Endothelial cell of umbilical vein (primary cell): Measurements from ENCODE around the gene NCS1. TPM values are rescaled to one million over a fixed set of nuclear protein-coding genes. Genes with fewer than 3 reads are reported as not detected.

Source experiments
- BruUV-seq: library from RNA; stranded (reverse); fragments of 400-500 nt; replicated peaks from 2 replicates; lab custom pipeline; 2021; lab: Mats Ljungman, UMichigan
- CTCF ChIA-PET: fragments of 300-600, 350-600 bp; sonication (Branson Sonifier 250); formaldehyde crosslinking; loops from one replicate; lab custom pipeline; 2021; ENCODE audit warnings: antibody characterized with exemption, inconsistent platforms; lab: Charles Lee
- POLR2A ChIA-PET: fragments of 300-600, 350-600 bp; sonication (Branson Sonifier 250); formaldehyde crosslinking; loops from one replicate; lab custom pipeline; 2021; ENCODE audit warnings: antibody characterized with exemption, inconsistent platforms; lab: Charles Lee
- DNase-seq: peaks from one replicate; pipeline ENCODE4 v3.0.0-alpha.2; 2011; ENCODE audit warnings: low read depth, low spot score
- FAIRE-seq: peaks from 2 replicates; lab custom pipeline; 2011; peaks lifted over from hg19 to GRCh38; lab: Jason Lieb, UNC
- H2AFZ ChIP-seq: 2 replicates; pipeline ENCODE4 v1.6.0; 2012; ENCODE audit warnings: low read depth, low read length, control low read depth, inconsistent platforms
- H3K27ac ChIP-seq: 2 replicates; pipeline ENCODE4 v1.5.1; 2011; ENCODE audit warnings: low read depth, mild to moderate bottlenecking, control low read depth, low read length, moderate library complexity; ENCODE audit not compliant: insufficient read depth
- H3K27me3 ChIP-seq, 2 experiments: 2 replicates each; pipeline versions ENCODE4 v1.6.0 to v1.6.1; 2011; ENCODE audit warnings: low read length in 2 of 2, mixed read lengths in 1 of 2; ENCODE audit not compliant: control insufficient read depth in 2 of 2, insufficient read depth in 2 of 2
- H3K36me3 ChIP-seq, 2 experiments: 2 replicates in 1 of 2; 3 replicates in 1 of 2; pipeline ENCODE4 v1.5.1; 2011; ENCODE audit warnings: low read length in 2 of 2, mild to moderate bottlenecking in 1 of 2, moderate library complexity in 1 of 2; ENCODE audit not compliant: control insufficient read depth in 2 of 2, insufficient read depth in 2 of 2; ENCODE audit errors: extremely low read depth in 1 of 2
- H3K4me1 ChIP-seq: 3 replicates; pipeline ENCODE4 v1.5.1; 2011; ENCODE audit warnings: mild to moderate bottlenecking, low read length; ENCODE audit not compliant: control insufficient read depth, insufficient read depth; ENCODE audit errors: extremely low read depth
- H3K4me2 ChIP-seq: 2 replicates; pipeline ENCODE4 v1.6.1; 2011; ENCODE audit warnings: low read length, control low read depth, mixed read lengths; ENCODE audit not compliant: insufficient read depth
- H3K4me3 ChIP-seq, 3 experiments: fragments of 200-600 bp in 1 of 3; sonication (generic), shearing (Covaris generic) in 1 of 3; replicated peaks in 1 of 3; 2 replicates each; pipeline ENCODE4 v1.5.1; 2011 to 2016; ENCODE audit warnings: control low read depth in 3 of 3, low read length in 3 of 3, mild to moderate bottlenecking in 2 of 3, inconsistent platforms in 1 of 3, low read depth in 1 of 3, moderate library complexity in 1 of 3; ENCODE audit not compliant: insufficient read depth in 1 of 3
- H3K79me2 ChIP-seq: 2 replicates; pipeline ENCODE4 v1.6.0; 2012; ENCODE audit warnings: low read length, inconsistent platforms; ENCODE audit not compliant: control insufficient read depth, insufficient read depth
- H3K9ac ChIP-seq: replicated peaks from 2 replicates; pipeline ENCODE3; 2011; ENCODE audit warnings: low read length, control low read depth; ENCODE audit not compliant: insufficient read depth; ENCODE audit errors: extremely low read depth
- H3K9me1 ChIP-seq: replicated peaks from 3 replicates; pipeline ENCODE4 v1.6.0; 2011; ENCODE audit warnings: mild to moderate bottlenecking, low read length; ENCODE audit not compliant: control insufficient read depth, insufficient read depth; ENCODE audit errors: extremely low read depth
- H3K9me3 ChIP-seq: replicated peaks from 2 replicates; pipeline ENCODE4 v1.5.1; 2012; ENCODE audit warnings: low read length, inconsistent platforms; ENCODE audit not compliant: control insufficient read depth, insufficient read depth
- H4K20me1 ChIP-seq: replicated peaks from 2 replicates; pipeline ENCODE3; 2011; ENCODE audit warnings: mild to moderate bottlenecking, low read length; ENCODE audit not compliant: control insufficient read depth, insufficient read depth; ENCODE audit errors: extremely low read depth
- EZH2 ChIP-seq: IDR thresholded peaks from 2 replicates; pipeline ENCODE4 v1.6.1; 2012; ENCODE audit warnings: borderline replicate concordance, low read depth, mild to moderate bottlenecking, moderate library complexity, low read length, inconsistent platforms; ENCODE audit not compliant: severe bottlenecking
- FOS ChIP-seq: IDR thresholded peaks from 2 replicates; pipeline ENCODE4 v1.6.1; 2011; ENCODE audit warnings: mild to moderate bottlenecking, low read length, moderate library complexity, borderline replicate concordance; ENCODE audit not compliant: insufficient read depth
- GATA2 ChIP-seq: IDR thresholded peaks from 2 replicates; pipeline ENCODE4 v1.7.0; 2011; ENCODE audit warnings: low read depth, mild to moderate bottlenecking, moderate library complexity, mixed read lengths, low read length; ENCODE audit not compliant: insufficient read length, insufficient read depth
- JUN ChIP-seq: IDR thresholded peaks from 2 replicates; pipeline ENCODE4 v1.6.1; 2011; ENCODE audit warnings: borderline replicate concordance, low read depth; ENCODE audit not compliant: insufficient read length, insufficient read depth
- MYC ChIP-seq: IDR thresholded peaks from one replicate; pipeline ENCODE4 v1.6.1; 2011; ENCODE audit warnings: mild to moderate bottlenecking, low read depth, low read length
- POLR2A ChIP-seq: IDR thresholded peaks from 2 replicates; pipeline ENCODE4 v1.6.1; 2012; ENCODE audit warnings: low read depth, mild to moderate bottlenecking, control low read depth, low read length
- POLR2AphosphoS5 ChIP-seq: IDR thresholded peaks from 2 replicates; pipeline ENCODE4 v1.6.1; 2012; ENCODE audit warnings: low read depth, mild to moderate bottlenecking, control low read depth, low read length, moderate library complexity; ENCODE audit not compliant: insufficient read depth
- dilution Hi-C: fragments of 300-500 bp; cut with MboI; formaldehyde crosslinking; loops from one replicate; pipeline ENCODE4 v1.15.0; 2019; ENCODE audit warnings: low sequenced_read_pairs; ENCODE audit not compliant: extremely low pct_ligation_motif_present
- intact Hi-C: fragments of 100-400 bp; cut with micrococcal nuclease; formaldehyde crosslinking; loops from one replicate; pipeline ENCODE4 v1.10.0; 2022
- polyA plus RNA-seq, 4 experiments: library from polyadenylated mRNA; depleted of rRNA in 3 of 4; stranded (reverse) in 3 of 4; unstranded in 1 of 4; fragments of >200 nt; gene quantifications; 2 replicates each; pipeline versions ENCODE4 v1.2.1 to v1.2.3, GENCODE V29; 2011 to 2012; ENCODE audit warnings: missing spikeins in 1 of 4
- total RNA-seq: library from RNA; stranded (reverse); gene quantifications from 2 replicates; pipeline ENCODE4 v1.2.3, GENCODE V29; 2021
- TF ChIP-seq, protein P1 (sequence below): IDR thresholded peaks from 2 replicates; pipeline ENCODE4 v1.6.1; 2011; ENCODE audit not compliant: insufficient read depth, insufficient read length
- TF ChIP-seq, protein P2 (sequence below), 2 donors: IDR thresholded peaks; 1 replicate in 1 of 2; 2 replicates in 1 of 2; pipeline ENCODE4 v1.5.1; 2011; ENCODE audit warnings: low read length in 2 of 2, mild to moderate bottlenecking in 2 of 2, moderate library complexity in 2 of 2, control low read depth in 1 of 2, inconsistent platforms in 1 of 2, low read depth in 1 of 2; ENCODE audit not compliant: insufficient read depth in 1 of 2; ENCODE audit errors: extremely low read depth in 1 of 2

Gene NCS1
- total and polyA plus RNA-seq, 2 donors (not counting 3 experiments of a cell fraction or from before 2014, with no cell fraction given) = 53.6 to 77.4 TPM

GRCh38 chr9:130137641-130138081, 34.5 kb upstream of the NCS1 start:
- Histone ChIP-seq H4K20me1 (no peaks in the 10 kb centered on the region), H3K9ac (peak overlapping the region; percentile 24), H3K79me2 (no peaks in the 10 kb centered on the region), H3K27me3 (no peaks in the 10 kb centered on the region), H2AFZ (no peak overlapping the region), H3K4me1 (peaks cover 18% of the 10 kb centered on the region), H3K9me3 (no peaks in the 10 kb centered on the region), H3K9me1 (no peaks in the 10 kb centered on the region), H3K36me3 (peaks cover 0 to 3% of the 10 kb centered on the region in 2 experiments), H3K4me2 (peak overlapping the region; percentile 20), H3K27ac (peak overlapping the region; percentile 47), H3K4me3 (no peak overlapping the region)
- TSS peak; percentile 93 for BruUV-seq
- no peak for DNase-seq
- intact Hi-C loops = loop anchor here (1.0 kb wide), 1 partner anchor 16 kb away; no protein-coding TSS in a partner anchor
- ChIA-PET POLR2A (no interaction called here), CTCF (no interaction called here)
- TF ChIP-seq EZH2 = no peak
- TF ChIP-seq MYC = no peak
- no peak for TF ChIP-seq POLR2A
- TF ChIP-seq, protein P1, sequence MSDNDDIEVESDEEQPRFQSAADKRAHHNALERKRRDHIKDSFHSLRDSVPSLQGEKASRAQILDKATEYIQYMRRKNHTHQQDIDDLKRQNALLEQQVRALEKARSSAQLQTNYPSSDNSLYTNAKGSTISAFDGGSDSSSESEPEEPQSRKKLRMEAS = no peak
- TF ChIP-seq GATA2 = no peak
- TF ChIP-seq FOS = no peak
- TF ChIP-seq POLR2AphosphoS5 = no peak
- TF ChIP-seq, protein P2, sequence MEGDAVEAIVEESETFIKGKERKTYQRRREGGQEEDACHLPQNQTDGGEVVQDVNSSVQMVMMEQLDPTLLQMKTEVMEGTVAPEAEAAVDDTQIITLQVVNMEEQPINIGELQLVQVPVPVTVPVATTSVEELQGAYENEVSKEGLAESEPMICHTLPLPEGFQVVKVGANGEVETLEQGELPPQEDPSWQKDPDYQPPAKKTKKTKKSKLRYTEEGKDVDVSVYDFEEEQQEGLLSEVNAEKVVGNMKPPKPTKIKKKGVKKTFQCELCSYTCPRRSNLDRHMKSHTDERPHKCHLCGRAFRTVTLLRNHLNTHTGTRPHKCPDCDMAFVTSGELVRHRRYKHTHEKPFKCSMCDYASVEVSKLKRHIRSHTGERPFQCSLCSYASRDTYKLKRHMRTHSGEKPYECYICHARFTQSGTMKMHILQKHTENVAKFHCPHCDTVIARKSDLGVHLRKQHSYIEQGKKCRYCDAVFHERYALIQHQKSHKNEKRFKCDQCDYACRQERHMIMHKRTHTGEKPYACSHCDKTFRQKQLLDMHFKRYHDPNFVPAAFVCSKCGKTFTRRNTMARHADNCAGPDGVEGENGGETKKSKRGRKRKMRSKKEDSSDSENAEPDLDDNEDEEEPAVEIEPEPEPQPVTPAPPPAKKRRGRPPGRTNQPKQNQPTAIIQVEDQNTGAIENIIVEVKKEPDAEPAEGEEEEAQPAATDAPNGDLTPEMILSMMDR (IDR thresholded peaks at IDR 0.05; ENCODE audit: extremely low read depth in 1 of 2, insufficient read depth in 1 of 2, low read depth in 1 of 2, low read length in 2 of 2) = no peak
- no peak for TF ChIP-seq JUN
- FAIRE-seq = no peak
- dilution Hi-C loops = no loop called here
